HepG2 (cell line): ENCODE measurements around the gene STK17A. TPM values are rescaled to one million over a fixed set of nuclear protein-coding genes. Genes with fewer than 3 reads are reported as not detected.

ENCODE experiments used
- ATAC-seq: fragments of 200-7000 bp; cut with Tn5 transposase; 3 replicates; pipeline ENCODE4 v1.9.1; 2020; ENCODE audit warnings: mild to moderate bottlenecking, moderate library complexity
- BruUV-seq: library from RNA; stranded (reverse); fragments of 400-500 nt; replicated peaks from 2 replicates; lab custom pipeline; 2021; lab: Mats Ljungman, UMichigan
- CTCF ChIA-PET: fragments of 300-600 bp; formaldehyde crosslinking; extraction: SDS; loops from one replicate; lab custom pipeline; 2021; ENCODE audit warnings: low total read pairs, inconsistent platforms, low intra/inter-chr PET ratio; lab: Yijun Ruan, JAX
- POLR2A ChIA-PET: fragments of 350-600 bp; sonication (Branson Sonifier 250); formaldehyde crosslinking; loops from one replicate; lab custom pipeline; 2020; ENCODE audit warnings: antibody characterized with exemption, inconsistent platforms; lab: Yijun Ruan, JAX
- DNase-seq: peaks from one replicate; pipeline ENCODE4 v3.0.0-alpha.2; 2015; ENCODE audit warnings: low spot score
- FAIRE-seq: peaks from 3 replicates; lab custom pipeline; 2011; peaks lifted over from hg19 to GRCh38; lab: Jason Lieb, UNC
- H2AFZ ChIP-seq: one replicate; pipeline ENCODE4 v1.6.1; 2011; ENCODE audit warnings: low read length, inconsistent platforms
- H3K27ac ChIP-seq: fragments of 300-600 bp; 3 replicates; pipeline ENCODE4 v1.8.0; 2011; ENCODE audit warnings: mixed run types, mild to moderate bottlenecking, mixed read lengths, low read length, inconsistent platforms; ENCODE audit not compliant: insufficient read depth; ENCODE audit errors: extremely low read length
- H3K27me3 ChIP-seq, 2 experiments: fragments of 200-600 bp in 1 of 2; 2 replicates in 1 of 2; 3 replicates in 1 of 2; pipeline versions ENCODE4 v1.6.0 to v1.8.0; 2011; ENCODE audit warnings: low read length in 2 of 2, mild to moderate bottlenecking in 2 of 2, moderate library complexity in 2 of 2, inconsistent platforms in 1 of 2; ENCODE audit not compliant: insufficient read depth in 2 of 2, control insufficient read depth in 1 of 2
- H3K36me3 ChIP-seq, 2 experiments: fragments of 200-600 bp in 1 of 2; replicated peaks in 1 of 2; 2 replicates in 1 of 2; 3 replicates in 1 of 2; pipeline versions ENCODE4 v1.5.1 to v1.8.0; 2011; ENCODE audit warnings: low read length in 2 of 2, inconsistent platforms in 1 of 2; ENCODE audit not compliant: insufficient read depth in 2 of 2, control insufficient read depth in 1 of 2
- H3K4me1 ChIP-seq: 2 replicates; pipeline ENCODE4 v1.5.1; 2012; ENCODE audit warnings: low read length, inconsistent platforms; ENCODE audit not compliant: insufficient read depth
- H3K4me2 ChIP-seq: 2 replicates; pipeline ENCODE4 v1.6.0; 2011; ENCODE audit warnings: low read depth, low read length, inconsistent platforms
- H3K4me3 ChIP-seq, 3 experiments: fragments of 200-600 bp in 1 of 3; sonication (generic), shearing (Covaris generic) in 1 of 3; replicated peaks in 1 of 3; 2 replicates each; pipeline ENCODE4 v1.5.1; 2011 to 2016; ENCODE audit warnings: low read length in 3 of 3, inconsistent platforms in 2 of 3, low read depth in 2 of 3, mild to moderate bottlenecking in 2 of 3, control low read depth in 1 of 3, mixed read lengths in 1 of 3; ENCODE audit not compliant: insufficient read depth in 1 of 3
- H3K79me2 ChIP-seq: one replicate; pipeline ENCODE4 v1.6.1; 2011; ENCODE audit warnings: low read length, inconsistent platforms; ENCODE audit not compliant: insufficient read depth
- H3K9ac ChIP-seq: 2 replicates; pipeline ENCODE4 v1.6.0; 2011; ENCODE audit warnings: mild to moderate bottlenecking, low read depth, low read length, inconsistent platforms; ENCODE audit not compliant: insufficient read depth
- H3K9me3 ChIP-seq: 2 replicates; pipeline ENCODE4 v1.5.1; 2012; ENCODE audit warnings: mild to moderate bottlenecking, low read length
- H4K20me1 ChIP-seq: 2 replicates; pipeline ENCODE4 v1.6.0; 2011; ENCODE audit warnings: inconsistent platforms, mild to moderate bottlenecking, low read length, moderate library complexity; ENCODE audit not compliant: insufficient read depth
- CEBPB ChIP-seq: IDR thresholded peaks from 2 replicates; pipeline ENCODE4 v1.6.1; 2011; ENCODE audit warnings: low read depth, low read length, improper control_type of control experiment, borderline replicate concordance
- CEBPG ChIP-seq: IDR thresholded peaks from 2 replicates; pipeline ENCODE4 v1.6.1; 2016
- FOXC1 ChIP-seq: sonication (generic); formaldehyde crosslinking; IDR thresholded peaks from 2 replicates; pipeline ENCODE4 v1.8.0; 2022; ENCODE audit warnings: mild to moderate bottlenecking, missing genetic modification reagents, borderline replicate concordance
- KDM5A ChIP-seq: fragments of 200-600 bp; sonication (generic); IDR thresholded peaks from 2 replicates; pipeline ENCODE4 v1.7.0; 2018; ENCODE audit warnings: antibody characterized with exemption, mild to moderate bottlenecking, low read length, borderline replicate concordance
- SAP130 ChIP-seq: IDR thresholded peaks from 2 replicates; pipeline ENCODE4 v1.6.1; 2016; ENCODE audit warnings: low read depth
- ZMYM4 ChIP-seq: sonication (generic); formaldehyde crosslinking; IDR thresholded peaks from 2 replicates; pipeline ENCODE4 v1.8.1; 2023; ENCODE audit warnings: mild to moderate bottlenecking, missing genetic modification reagents
- ZNF180 ChIP-seq: sonication (generic); formaldehyde crosslinking; IDR thresholded peaks from 2 replicates; pipeline ENCODE4 v1.4.0; 2020; ENCODE audit warnings: low read depth, missing genetic modification reagents, borderline replicate concordance
- WGBS: methylation state at CpG from one replicate; pipeline ENCODE4 v1.1.6; 2017; ENCODE audit warnings: low lambda C conversion rate; 5-methylcytosine and 5-hydroxymethylcytosine counted together
- in situ Hi-C: cut with HindIII; loops from 2 replicates; pipeline ENCODE4 v1.10.0; 2017; ENCODE audit warnings: low pct_unique_long_range_greater_than_20kb; ENCODE audit not compliant: extremely low pct_ligation_motif_present
- intact Hi-C: fragments of 100-400 bp; cut with micrococcal nuclease; formaldehyde crosslinking; loops from one replicate; pipeline ENCODE4 v1.10.0; 2022; ENCODE audit not compliant: unreplicated experiment
- polyA plus RNA-seq, 8 experiments: library from polyadenylated mRNA; depleted of rRNA in 3 of 8; stranded (reverse) in 7 of 8; unstranded in 1 of 8; fragments of >200 nt; fragmentation: Illumina TruSeq in 4 of 8; extraction: Trizol in 4 of 8; gene quantifications; 2 replicates each; pipeline versions ENCODE4 v1.2.1 to v1.2.3, GENCODE V29; 2011 to 2016; ENCODE audit warnings: low read depth in 4 of 8, missing spikeins in 1 of 8, mixed read lengths in 1 of 8; ENCODE audit not compliant: insufficient read depth in 1 of 8
- total RNA-seq, 5 experiments: library from RNA; depleted of rRNA; stranded (reverse); fragments of >200 nt; fragmentation: Illumina TruSeq; extraction: Trizol; gene quantifications; 2 replicates each; pipeline ENCODE4 v1.2.3, GENCODE V29; 2016; ENCODE audit warnings: low read depth in 1 of 5
- TF ChIP-seq, protein P1 (sequence below): IDR thresholded peaks from 2 replicates; pipeline ENCODE4 v1.4.0; 2020; ENCODE audit warnings: mild to moderate bottlenecking, missing genetic modification reagents
- TF ChIP-seq, protein P2 (sequence below): sonication (generic); formaldehyde crosslinking; IDR thresholded peaks from 2 replicates; pipeline ENCODE4 v1.5.0; 2020; ENCODE audit warnings: missing genetic modification reagents
- TF ChIP-seq, protein P3 (sequence below): sonication (generic); formaldehyde crosslinking; IDR thresholded peaks from 2 replicates; pipeline ENCODE4 v1.4.0; 2020; ENCODE audit warnings: mild to moderate bottlenecking, low read depth, missing genetic modification reagents

STK17A gene
- total and polyA plus RNA-seq, 2 of the 13 experiments (the other 11 are each of a cell fraction or from before 2014, with no cell fraction given): 18.6 to 24.3 TPM

DNA sequence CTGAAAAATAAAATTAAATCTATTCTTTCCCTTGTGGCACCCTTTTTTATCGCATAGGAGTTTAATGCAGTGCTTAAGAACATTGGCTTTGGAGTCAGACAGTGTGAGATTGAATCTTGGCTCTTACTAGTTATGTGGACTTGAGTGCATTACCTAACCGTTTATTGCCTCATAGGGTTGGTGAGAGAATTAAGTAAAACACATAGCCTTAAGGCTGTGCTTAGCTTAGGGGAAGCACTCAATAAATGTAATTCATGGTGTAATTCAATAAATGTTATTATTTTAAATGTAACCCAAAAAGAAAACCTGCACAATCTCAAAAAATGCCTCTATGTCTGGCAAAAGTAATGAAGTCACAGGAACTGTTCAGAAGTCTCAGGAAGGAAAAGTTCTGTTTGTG, 2.7 kb downstream of the STK17A start:
- intact Hi-C loops: no loop called here
- CTCF ChIA-PET: no interaction called here
- POLR2A ChIA-PET: interaction anchor here (1.6 to 1.7 kb wide), 2 partner anchors 54 to 144 kb away, joined by 4 to 5 read pairs; partner anchors contain the start of gene COA1
- peaks cover 0 to 5% of the 10 kb centered on the region in 2 experiments; a peak in 1 of 5 replicates for H3K27me3 ChIP-seq
- H3K4me2 ChIP-seq: peak overlapping the region; percentile 97
- WGBS: 13% methylated on average over 2 of the region's 2 CpGs
- peak; percentile 43 for DNase-seq
- peaks cover 70% of the 10 kb centered on the region for H3K79me2 ChIP-seq
- peaks cover 66% of the 10 kb centered on the region for H3K4me1 ChIP-seq
- H3K4me3 ChIP-seq: peak overlapping the region; percentile 89 to 96 (median 93); a peak in 5 of 6 replicates
- ATAC-seq: no peak
- H3K9ac ChIP-seq: peak overlapping the region; percentile 84
- peaks cover 33% of the 10 kb centered on the region for H4K20me1 ChIP-seq
- H3K36me3 ChIP-seq: no peaks in the 10 kb centered on the region
- FAIRE-seq: no peak
- BruUV-seq: no TSS peak
- H2AFZ ChIP-seq: no peak overlapping the region
- peak overlapping the region; percentile 75 for H3K27ac ChIP-seq
- H3K9me3 ChIP-seq: no peaks in the 10 kb centered on the region
- in situ Hi-C loops: no loop called here
- TF ChIP-seq FOXC1 (CRISPR knock-in tag) (no peak), KDM5A (no peak), ZNF180 (CRISPR knock-in tag) (no peak), ZMYM4 (CRISPR knock-in tag) (no peak), CEBPG (peak; percentile 86), SAP130 (CRISPR knock-in tag) (peak; percentile 28; the same call in 1 of the 2 replicates), CEBPB (peak; percentile 76)
- TF ChIP-seq, protein P1, sequence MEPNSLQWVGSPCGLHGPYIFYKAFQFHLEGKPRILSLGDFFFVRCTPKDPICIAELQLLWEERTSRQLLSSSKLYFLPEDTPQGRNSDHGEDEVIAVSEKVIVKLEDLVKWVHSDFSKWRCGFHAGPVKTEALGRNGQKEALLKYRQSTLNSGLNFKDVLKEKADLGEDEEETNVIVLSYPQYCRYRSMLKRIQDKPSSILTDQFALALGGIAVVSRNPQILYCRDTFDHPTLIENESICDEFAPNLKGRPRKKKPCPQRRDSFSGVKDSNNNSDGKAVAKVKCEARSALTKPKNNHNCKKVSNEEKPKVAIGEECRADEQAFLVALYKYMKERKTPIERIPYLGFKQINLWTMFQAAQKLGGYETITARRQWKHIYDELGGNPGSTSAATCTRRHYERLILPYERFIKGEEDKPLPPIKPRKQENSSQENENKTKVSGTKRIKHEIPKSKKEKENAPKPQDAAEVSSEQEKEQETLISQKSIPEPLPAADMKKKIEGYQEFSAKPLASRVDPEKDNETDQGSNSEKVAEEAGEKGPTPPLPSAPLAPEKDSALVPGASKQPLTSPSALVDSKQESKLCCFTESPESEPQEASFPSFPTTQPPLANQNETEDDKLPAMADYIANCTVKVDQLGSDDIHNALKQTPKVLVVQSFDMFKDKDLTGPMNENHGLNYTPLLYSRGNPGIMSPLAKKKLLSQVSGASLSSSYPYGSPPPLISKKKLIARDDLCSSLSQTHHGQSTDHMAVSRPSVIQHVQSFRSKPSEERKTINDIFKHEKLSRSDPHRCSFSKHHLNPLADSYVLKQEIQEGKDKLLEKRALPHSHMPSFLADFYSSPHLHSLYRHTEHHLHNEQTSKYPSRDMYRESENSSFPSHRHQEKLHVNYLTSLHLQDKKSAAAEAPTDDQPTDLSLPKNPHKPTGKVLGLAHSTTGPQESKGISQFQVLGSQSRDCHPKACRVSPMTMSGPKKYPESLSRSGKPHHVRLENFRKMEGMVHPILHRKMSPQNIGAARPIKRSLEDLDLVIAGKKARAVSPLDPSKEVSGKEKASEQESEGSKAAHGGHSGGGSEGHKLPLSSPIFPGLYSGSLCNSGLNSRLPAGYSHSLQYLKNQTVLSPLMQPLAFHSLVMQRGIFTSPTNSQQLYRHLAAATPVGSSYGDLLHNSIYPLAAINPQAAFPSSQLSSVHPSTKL (CRISPR knock-in tag): 0 out of 2 replicates have a peak, but pooled peaks have one; percentile 23
- TF ChIP-seq, protein P2, sequence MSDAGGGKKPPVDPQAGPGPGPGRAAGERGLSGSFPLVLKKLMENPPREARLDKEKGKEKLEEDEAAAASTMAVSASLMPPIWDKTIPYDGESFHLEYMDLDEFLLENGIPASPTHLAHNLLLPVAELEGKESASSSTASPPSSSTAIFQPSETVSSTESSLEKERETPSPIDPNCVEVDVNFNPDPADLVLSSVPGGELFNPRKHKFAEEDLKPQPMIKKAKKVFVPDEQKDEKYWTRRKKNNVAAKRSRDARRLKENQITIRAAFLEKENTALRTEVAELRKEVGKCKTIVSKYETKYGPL (CRISPR knock-in tag): 0 out of 2 replicates have a peak, but pooled peaks have one; percentile 18
- TF ChIP-seq, protein P3, sequence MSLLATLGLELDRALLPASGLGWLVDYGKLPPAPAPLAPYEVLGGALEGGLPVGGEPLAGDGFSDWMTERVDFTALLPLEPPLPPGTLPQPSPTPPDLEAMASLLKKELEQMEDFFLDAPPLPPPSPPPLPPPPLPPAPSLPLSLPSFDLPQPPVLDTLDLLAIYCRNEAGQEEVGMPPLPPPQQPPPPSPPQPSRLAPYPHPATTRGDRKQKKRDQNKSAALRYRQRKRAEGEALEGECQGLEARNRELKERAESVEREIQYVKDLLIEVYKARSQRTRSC: no peak
